Limb (tissue), 2 donors: ENCODE results near the gene TNIP3.
A peak's percentile ranks its signal among the peaks of the same experiment; 100 is the strongest.
"Not testable (repeated sequence)": the region's sequence is repeated elsewhere in the genome, so short reads cannot be mapped to it uniquely, and the experiment has no call there.

Experiments used
- DNase-seq, 2 donors: peaks; one replicate each; pipeline ENCODE4 v3.0.0-alpha.2; 2016; ENCODE audit errors: extremely low spot score in 2 of 2

TNIP3 gene

GRCh38 chr4:121177246-121178137, 13.4 kb upstream of the TNIP3 start:
- DNase-seq, result no peak

- DNase-seq, result no peak
These were observed 12.2 kb upstream of the TNIP3 start for GRCh38 chr4:121176082-121176934.

GRCh38 chr4:121171477-121171876, 7.4 kb upstream of the TNIP3 start:
- DNase-seq, result not testable (repeated sequence)

GRCh38 chr4:121168446-121169281, 4.5 kb upstream of the TNIP3 start:
- DNase-seq, result no peak

DNA sequence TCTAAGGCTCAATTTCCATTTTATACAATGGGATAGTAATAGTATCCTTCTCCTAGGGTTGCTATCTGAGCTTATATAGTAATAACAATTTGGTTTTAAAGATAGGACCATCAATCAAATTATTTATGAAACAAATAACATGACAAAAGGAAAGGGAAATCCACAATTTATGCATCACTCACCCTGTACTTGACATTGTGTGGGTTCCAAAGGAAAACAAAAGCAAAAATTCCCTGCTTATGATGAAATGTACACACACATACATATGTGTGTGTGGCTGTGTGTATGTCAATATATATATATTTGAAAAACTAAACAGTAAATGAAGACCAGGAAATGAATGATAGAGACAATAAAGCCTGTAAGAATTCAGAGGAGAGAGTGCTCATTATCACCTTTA, 2.9 kb upstream of the TNIP3 start:
- DNase-seq, result no peak

GRCh38 chr4:121165206-121165605, 1.1 kb upstream of the TNIP3 start:
- DNase-seq, result no peak

GRCh38 chr4:121156822-121157769, 7.0 kb downstream of the TNIP3 start:
- peak in 1 of 2 donors; percentile 51 for DNase-seq

- DNase-seq, result no peak
These were observed 8.2 kb downstream of the TNIP3 start for GRCh38 chr4:121155893-121156292.

DNA sequence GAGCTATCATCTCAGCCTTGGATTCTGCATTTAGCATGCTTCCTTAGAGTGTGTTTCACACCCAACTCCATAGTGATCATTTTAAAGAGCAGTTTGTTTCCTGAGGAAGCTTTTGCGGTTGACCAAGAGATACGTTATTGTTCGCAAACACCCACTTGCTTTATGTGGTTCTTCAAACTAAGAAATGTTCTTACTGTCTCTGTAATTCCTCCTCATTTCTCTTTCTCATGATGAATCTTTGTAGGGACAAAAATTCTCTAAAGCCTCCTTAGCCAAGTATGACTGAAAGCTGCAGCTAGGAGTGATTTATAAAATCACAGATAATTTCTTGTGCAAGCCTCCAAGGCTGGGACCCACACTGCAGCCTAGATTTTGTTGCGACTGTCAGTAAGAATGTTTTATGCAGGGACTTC, 10.0 kb downstream of the TNIP3 start:
- no peak for DNase-seq

- no peak for DNase-seq
These were observed 12.2 kb downstream of the TNIP3 start for GRCh38 chr4:121151942-121152341.

- DNase-seq, result no peak
These were observed 13.6 kb downstream of the TNIP3 start for GRCh38 chr4:121150486-121150885.

DNA sequence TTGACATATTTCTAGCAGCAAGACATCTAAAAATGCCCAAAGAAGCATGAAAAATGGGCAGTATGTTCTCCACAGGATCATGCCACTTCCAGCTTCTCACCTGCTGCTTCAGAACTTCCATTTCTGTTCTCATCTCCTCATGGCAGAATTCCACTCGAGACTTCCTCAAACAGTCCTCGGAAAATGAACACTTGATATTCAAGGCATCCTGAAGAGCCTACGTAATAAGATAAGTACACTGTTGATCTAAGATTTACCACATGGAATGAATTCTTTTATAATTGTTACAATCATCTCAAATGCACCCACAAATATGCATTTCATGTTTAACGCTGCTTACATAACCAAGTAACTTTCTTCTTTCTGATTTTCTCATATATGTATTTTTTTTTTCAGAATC, 14.1 kb downstream of the TNIP3 start:
- DNase-seq, result no peak

- DNase-seq, result no peak
These were observed 15.5 kb downstream of the TNIP3 start for GRCh38 chr4:121148621-121149020.

- no peak for DNase-seq
These were observed 16.1 kb downstream of the TNIP3 start for GRCh38 chr4:121148000-121148399.

GRCh38 chr4:121146530-121146929, 17.6 kb downstream of the TNIP3 start:
- DNase-seq, result peak in 1 of 2 donors; percentile 34

- no peak for DNase-seq
These were observed 18.7 kb downstream of the TNIP3 start for GRCh38 chr4:121145430-121145829.

DNA sequence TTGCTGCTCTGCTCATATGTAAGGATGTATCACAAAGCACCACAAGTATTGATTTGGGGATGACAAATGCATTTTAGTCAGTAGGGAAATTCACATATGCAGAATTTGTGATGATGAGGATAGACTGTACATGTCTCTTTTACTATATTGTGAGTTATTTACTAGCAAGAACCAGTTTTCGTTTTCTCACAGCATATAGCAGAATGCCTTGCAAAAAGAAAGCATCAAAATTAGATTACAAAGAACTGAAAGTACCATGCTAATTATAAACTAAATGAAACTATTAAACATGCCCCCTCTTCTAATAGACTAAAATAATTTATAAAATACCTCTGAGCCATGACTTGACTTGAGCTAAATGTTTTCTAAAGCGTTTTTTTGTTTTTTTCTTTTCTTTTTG, 20.1 kb downstream of the TNIP3 start:
- no peak for DNase-seq

DNA sequence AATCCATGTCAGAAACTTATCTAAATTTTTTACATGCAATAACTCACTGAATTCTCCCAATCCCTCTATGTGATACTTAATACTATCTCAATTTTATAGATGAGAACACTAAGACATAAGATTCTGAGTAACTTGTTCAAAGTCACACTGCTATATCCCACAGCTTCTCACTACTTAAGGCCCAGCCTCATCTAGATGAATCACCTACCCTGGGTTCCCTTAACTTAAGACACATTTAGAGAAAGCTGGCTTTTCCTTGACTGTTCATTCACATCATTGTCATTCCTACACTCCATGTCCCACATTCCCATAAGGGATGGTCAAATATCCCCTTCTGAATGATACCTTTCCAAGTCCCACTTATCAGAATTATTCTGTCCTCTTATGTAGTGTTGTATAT, 21.0 kb downstream of the TNIP3 start:
- DNase-seq, result no peak

- no peak for DNase-seq
These were observed 23.2 kb downstream of the TNIP3 start for GRCh38 chr4:121140716-121141460.
